CD8-positive, alpha-beta memory T cell (primary cell): ENCODE data around the gene DUSP7. TPM values are rescaled to one million over a fixed set of nuclear protein-coding genes. Genes with fewer than 3 reads are reported as not detected.

Experiments
- CTCF ChIA-PET: fragments of 350-600 bp; sonication (Branson Sonifier 250); formaldehyde crosslinking; loops from one replicate; lab custom pipeline; 2021; ENCODE audit warnings: antibody characterized with exemption; lab: Charles Lee
- POLR2A ChIA-PET: fragments of 350-600 bp; sonication (Branson Sonifier 250); formaldehyde crosslinking; loops from one replicate; lab custom pipeline; 2021; ENCODE audit warnings: antibody characterized with exemption; lab: Charles Lee
- DNase-seq, 5 donors: peaks; one replicate each; pipeline versions ENCODE4 v3.0.0 to v3.0.0-alpha.2; 2020 to 2022; ENCODE audit warnings: mixed read lengths in 1 of 5
- H3K27ac ChIP-seq: one replicate; pipeline ENCODE4 v1.7.0; 2013; ENCODE audit warnings: low read depth, mild to moderate bottlenecking, low read length, moderate library complexity
- H3K27me3 ChIP-seq: 2 replicates; pipeline ENCODE4 v1.7.0; 2013; ENCODE audit warnings: low read length, mild to moderate bottlenecking; ENCODE audit not compliant: insufficient read depth, poor library complexity, severe bottlenecking
- H3K36me3 ChIP-seq: 2 replicates; pipeline ENCODE4 v1.7.0; 2013; ENCODE audit warnings: mild to moderate bottlenecking, low read length, moderate library complexity; ENCODE audit not compliant: insufficient read depth
- H3K4me1 ChIP-seq: 2 replicates; pipeline ENCODE4 v1.7.0; 2013; ENCODE audit warnings: mild to moderate bottlenecking, low read length, moderate library complexity; ENCODE audit not compliant: insufficient read depth
- H3K4me3 ChIP-seq: 2 replicates; pipeline ENCODE4 v1.7.0; 2013; ENCODE audit warnings: mild to moderate bottlenecking, low read length
- H3K9me3 ChIP-seq: 2 replicates; pipeline ENCODE4 v1.7.0; 2013; ENCODE audit warnings: mild to moderate bottlenecking, low read length
- H3K27ac Mint-ChIP-seq, 8 donors: one replicate each; pipeline ENCODE4 v1.8.0; 2020 to 2021; ENCODE audit warnings: mixed read lengths in 8 of 8, mild to moderate bottlenecking in 6 of 8, inconsistent platforms in 3 of 8, moderate library complexity in 3 of 8
- H3K27me3 Mint-ChIP-seq, 2 donors: one replicate each; pipeline ENCODE4 v1.8.0; 2020 to 2021; ENCODE audit warnings: mixed read lengths in 2 of 2, mild to moderate bottlenecking in 1 of 2, moderate library complexity in 1 of 2
- H3K36me3 Mint-ChIP-seq, 3 donors: one replicate each; pipeline ENCODE4 v1.8.0; 2020 to 2021; ENCODE audit warnings: mixed read lengths in 3 of 3, inconsistent platforms in 1 of 3, mild to moderate bottlenecking in 1 of 3
- H3K4me1 Mint-ChIP-seq, 3 donors: one replicate each; pipeline ENCODE4 v1.8.0; 2020 to 2021; ENCODE audit warnings: mixed read lengths in 3 of 3, inconsistent platforms in 1 of 3, mild to moderate bottlenecking in 1 of 3
- H3K4me3 Mint-ChIP-seq, 7 donors: one replicate each; pipeline ENCODE4 v1.8.0; 2020 to 2021; ENCODE audit warnings: mixed read lengths in 7 of 7, mild to moderate bottlenecking in 6 of 7, moderate library complexity in 4 of 7, inconsistent platforms in 2 of 7
- H3K9me3 Mint-ChIP-seq, 5 donors: one replicate each; pipeline ENCODE4 v1.8.0; 2020 to 2022; ENCODE audit warnings: mixed read lengths in 5 of 5, mild to moderate bottlenecking in 3 of 5, moderate library complexity in 2 of 5, inconsistent platforms in 1 of 5
- polyA plus RNA-seq: library from polyadenylated mRNA; unstranded; fragments of 300-500 nt; fragmentation: Illumina TruSeq; gene quantifications from one replicate; pipeline ENCODE4 v1.2.3, GENCODE V29; 2021
- total RNA-seq, 2 experiments: library from RNA; stranded (reverse); gene quantifications; one replicate each; pipeline ENCODE4 v1.2.3, GENCODE V29; 2021

DUSP7 gene
- total and polyA plus RNA-seq, 3 experiments from 2014 or later: 7.2 to 27.2 (median 26.3) TPM

GRCh38 chr3:52061121-52061910 lies 4.9 kb upstream of the DUSP7 start:
- H3K27me3 ChIP-seq: no peaks in the 10 kb centered on the region
- H3K9me3 Mint-ChIP-seq: no peaks in the 10 kb centered on the region
- no peak overlapping the region for H3K27ac ChIP-seq
- H3K27me3 Mint-ChIP-seq: peaks cover 0 to 1% of the 10 kb centered on the region in 2 donors
- no peaks in the 10 kb centered on the region for H3K9me3 ChIP-seq
- ChIA-PET POLR2A (no interaction called here), CTCF (interaction anchor here (0.9 kb wide), 1 partner anchor 25 kb away, joined by 3 read pairs; no protein-coding TSS in a partner anchor)
- H3K4me1 ChIP-seq: peaks cover 7% of the 10 kb centered on the region
- peaks cover 0 to 13% (median 8%) of the 10 kb centered on the region in 3 donors for H3K4me1 Mint-ChIP-seq
- H3K36me3 ChIP-seq: no peaks in the 10 kb centered on the region
- H3K36me3 Mint-ChIP-seq: peaks cover 0 to 5% (median 0%) of the 10 kb centered on the region in 3 donors
- peak overlapping the region in 2 of 8 donors; percentile 3 to 28 for H3K27ac Mint-ChIP-seq
- H3K4me3 Mint-ChIP-seq: no peak overlapping the region
- no peak for DNase-seq
- H3K4me3 ChIP-seq: no peak overlapping the region

- H3K36me3 Mint-ChIP-seq: peaks cover 0 to 8% (median 0%) of the 10 kb centered on the region in 3 donors
- peaks cover 7% of the 10 kb centered on the region for H3K4me1 ChIP-seq
- H3K9me3 ChIP-seq: no peaks in the 10 kb centered on the region
- peaks cover 0 to 1% of the 10 kb centered on the region in 2 donors for H3K27me3 Mint-ChIP-seq
- no peak overlapping the region for H3K27ac ChIP-seq
- H3K27ac Mint-ChIP-seq: no peak overlapping the region
- ChIA-PET POLR2A (no interaction called here), CTCF (interaction anchor here (1.4 kb wide), 1 partner anchor 63 kb away, joined by 3 read pairs; no protein-coding TSS in a partner anchor)
- peaks cover under 1 to 14% (median 8%) of the 10 kb centered on the region in 3 donors for H3K4me1 Mint-ChIP-seq
- no peak overlapping the region for H3K4me3 Mint-ChIP-seq
- no peaks in the 10 kb centered on the region for H3K9me3 Mint-ChIP-seq
- H3K4me3 ChIP-seq: no peak overlapping the region
- H3K27me3 ChIP-seq: no peaks in the 10 kb centered on the region
- no peak for DNase-seq
- H3K36me3 ChIP-seq: no peaks in the 10 kb centered on the region
Measured at GRCh38 chr3:52059781-52060180, 3.4 kb upstream of the DUSP7 start.

- H3K36me3 ChIP-seq: peaks cover 6% of the 10 kb centered on the region
- H3K4me3 ChIP-seq: peak overlapping the region; percentile 64
- Mint-ChIP-seq H3K4me1 (peaks cover 18 to 32% (median 26%) of the 10 kb centered on the region in 3 donors), H3K36me3 (peaks cover 0 to 19% (median 7%) of the 10 kb centered on the region in 3 donors), H3K4me3 (peak overlapping the region; percentile 58 to 95 (median 92)), H3K27me3 (no peaks in the 10 kb centered on the region), H3K27ac (peak overlapping the region; percentile 72 to 96 (median 82)), H3K9me3 (no peaks in the 10 kb centered on the region)
- POLR2A ChIA-PET: interaction anchor here (0.5 to 1.5 kb wide), 3 partner anchors 62 to 568 kb away, joined by 3 to 6 read pairs (median 4); partner anchors contain the start of gene ACY1
- no peak overlapping the region for H3K27ac ChIP-seq
- no peak for DNase-seq
- H3K27me3 ChIP-seq: no peaks in the 10 kb centered on the region
- H3K9me3 ChIP-seq: no peaks in the 10 kb centered on the region
- CTCF ChIA-PET: interaction anchor here (0.9 to 2.3 kb wide), 5 partner anchors 28 to 84 kb away, joined by 4 to 12 read pairs (median 4); partner anchors contain the start of genes ABHD14B and RPL29
- peaks cover 24% of the 10 kb centered on the region for H3K4me1 ChIP-seq
Measured at GRCh38 chr3:52057812-52058495, 1.6 kb upstream of the DUSP7 start.

- peaks cover 0 to 23% (median 7%) of the 10 kb centered on the region in 3 donors for H3K36me3 Mint-ChIP-seq
- DNase-seq: peak; percentile 98 to 100 (median 99)
- no peaks in the 10 kb centered on the region for H3K27me3 ChIP-seq
- no peaks in the 10 kb centered on the region for H3K9me3 Mint-ChIP-seq
- H3K4me3 Mint-ChIP-seq: peak overlapping the region; percentile 91 to 95 (median 92)
- H3K27ac Mint-ChIP-seq: peak overlapping the region; percentile 94 to 96 (median 94)
- no peaks in the 10 kb centered on the region for H3K27me3 Mint-ChIP-seq
- ChIA-PET CTCF (interaction anchor here (0.9 to 2.4 kb wide), 12 partner anchors 8 to 97 kb away, joined by 3 to 18 read pairs (median 4); partner anchors contain the start of genes ABHD14B, POC1A and RPL29), POLR2A (interaction anchor here (0.5 to 1.5 kb wide), 7 partner anchors 61 to 568 kb away, joined by 3 to 6 read pairs (median 4); partner anchors contain the start of genes ACY1, DCAF1, POC1A and WDR82)
- peak overlapping the region; percentile 99 for H3K4me3 ChIP-seq
- peak overlapping the region; percentile 78 for H3K27ac ChIP-seq
- no peaks in the 10 kb centered on the region for H3K9me3 ChIP-seq
- peaks cover 26 to 40% (median 34%) of the 10 kb centered on the region in 3 donors for H3K4me1 Mint-ChIP-seq
- H3K36me3 ChIP-seq: peaks cover 6% of the 10 kb centered on the region
- peaks cover 32% of the 10 kb centered on the region for H3K4me1 ChIP-seq
Measured at GRCh38 chr3:52056968-52057811, 819 bp upstream of the DUSP7 start.

GRCh38 chr3:52055537-52056351 lies 627 bp downstream of the DUSP7 start:
- peak; percentile 28 to 63 (median 40) for DNase-seq
- no peaks in the 10 kb centered on the region for H3K9me3 ChIP-seq
- ChIA-PET POLR2A (interaction anchor here (1.1 to 2.8 kb wide), 2 partner anchors 60 to 223 kb away, joined by 4 to 8 read pairs; partner anchors contain the start of genes RPL29 and WDR82), CTCF (interaction anchor here (0.6 to 2.4 kb wide), 13 partner anchors 9 to 371 kb away, joined by 3 to 18 read pairs (median 4); partner anchors contain the start of gene POC1A)
- peaks cover 0 to 37% (median 7%) of the 10 kb centered on the region in 3 donors for H3K36me3 Mint-ChIP-seq
- H3K4me3 Mint-ChIP-seq: peak overlapping the region; percentile 89 to 96 (median 91)
- peak overlapping the region; percentile 29 to 97 (median 84) for H3K27ac Mint-ChIP-seq
- peaks cover 46% of the 10 kb centered on the region for H3K4me1 ChIP-seq
- H3K4me3 ChIP-seq: peak overlapping the region; percentile 88
- H3K27me3 ChIP-seq: no peaks in the 10 kb centered on the region
- H3K27me3 Mint-ChIP-seq: no peaks in the 10 kb centered on the region
- peaks cover 15% of the 10 kb centered on the region for H3K36me3 ChIP-seq
- H3K4me1 Mint-ChIP-seq: peaks cover 39 to 54% (median 46%) of the 10 kb centered on the region in 3 donors
- H3K27ac ChIP-seq: peak overlapping the region; percentile 70
- H3K9me3 Mint-ChIP-seq: no peaks in the 10 kb centered on the region

- H3K27ac Mint-ChIP-seq: peak overlapping the region; percentile 82 to 99 (median 94)
- DNase-seq: peak in 2 of 5 donors; percentile 13 to 27
- peak overlapping the region; percentile 89 to 96 (median 91) for H3K4me3 Mint-ChIP-seq
- H3K27ac ChIP-seq: peak overlapping the region; percentile 70
- H3K4me1 Mint-ChIP-seq: peaks cover 41 to 61% (median 50%) of the 10 kb centered on the region in 3 donors
- ChIA-PET POLR2A (interaction anchor here (2.8 kb wide), 1 partner anchor 59 kb away, joined by 8 read pairs; the partner anchor contains the start of gene RPL29), CTCF (interaction anchor here (0.6 to 3.0 kb wide), 8 partner anchors 18 to 372 kb away, joined by 3 to 20 read pairs (median 8); no protein-coding TSS in a partner anchor)
- no peaks in the 10 kb centered on the region for H3K27me3 Mint-ChIP-seq
- H3K36me3 Mint-ChIP-seq: peaks cover 0 to 46% (median 7%) of the 10 kb centered on the region in 3 donors
- H3K4me1 ChIP-seq: peaks cover 55% of the 10 kb centered on the region
- no peaks in the 10 kb centered on the region for H3K9me3 Mint-ChIP-seq
- no peaks in the 10 kb centered on the region for H3K9me3 ChIP-seq
- H3K36me3 ChIP-seq: peaks cover 24% of the 10 kb centered on the region
- H3K27me3 ChIP-seq: no peaks in the 10 kb centered on the region
- peak overlapping the region; percentile 88 for H3K4me3 ChIP-seq
Measured at GRCh38 chr3:52054661-52055511, 1.5 kb downstream of the DUSP7 start.
